Transverse colon (tissue), 4 donors: ENCODE measurements around the gene RPS6KC1.

ENCODE experiments used
- CTCF ChIP-seq, 5 experiments: fragments of 200-600 bp in 3 of 5; fragments of 450-650 bp in 2 of 5; sonication (generic) in 3 of 5; IDR thresholded peaks; 1 replicate in 2 of 5; 2 replicates in 3 of 5; pipeline ENCODE4 v1.5.1; 2016 to 2017; ENCODE audit warnings: antibody characterized with exemption in 5 of 5, inconsistent platforms in 3 of 5, mild to moderate bottlenecking in 2 of 5, moderate library complexity in 1 of 5
- EP300 ChIP-seq: sonication (generic); formaldehyde crosslinking; IDR thresholded peaks from one replicate; pipeline ENCODE4 v1.6.1; 2017; ENCODE audit warnings: antibody characterized with exemption, low read depth
- POLR2A ChIP-seq: fragments of 450-650 bp; IDR thresholded peaks from one replicate; pipeline ENCODE4 v1.6.1; 2016; ENCODE audit warnings: antibody characterized with exemption, mild to moderate bottlenecking, moderate library complexity
- POLR2AphosphoS5 ChIP-seq, 3 donors: sonication (generic); formaldehyde crosslinking; IDR thresholded peaks; one replicate each; pipeline ENCODE4 v1.6.1; 2016; ENCODE audit warnings: antibody characterized with exemption in 3 of 3

- TF ChIP-seq CTCF (IDR thresholded peaks at IDR 0.05), result no peak
- no peak for TF ChIP-seq POLR2A
- no peak for TF ChIP-seq POLR2AphosphoS5 (IDR thresholded peaks at IDR 0.05)
- no peak for TF ChIP-seq EP300
Measured at GRCh38 chr1:213065800-213066199, 14.8 kb downstream of the RPS6KC1 start.
